Suprapubic skin (tissue), 4 donors: ENCODE measurements around the gene CEL. TPM values are rescaled to one million over a fixed set of nuclear protein-coding genes. Genes with fewer than 3 reads are reported as not detected.
"Not testable (repeated sequence)": the region's sequence is repeated elsewhere in the genome, so short reads cannot be mapped to it uniquely, and the experiment has no call there.

ENCODE experiments used
- DNase-seq, 2 donors: peaks; one replicate each; pipeline ENCODE4 v3.0.0-alpha.2; 2019; ENCODE audit warnings: low spot score in 2 of 2
- H3K27ac ChIP-seq: fragments of 200-600 bp; sonication (generic); one replicate; pipeline ENCODE4 v1.5.1; 2019
- H3K27me3 ChIP-seq: fragments of 200-600 bp; sonication (generic); one replicate; pipeline ENCODE4 v1.5.1; 2019
- H3K36me3 ChIP-seq: fragments of 200-600 bp; sonication (generic); one replicate; pipeline ENCODE4 v1.5.1; 2019
- H3K4me1 ChIP-seq: fragments of 200-600 bp; sonication (generic); one replicate; pipeline ENCODE4 v1.5.1; 2019
- H3K4me3 ChIP-seq: fragments of 200-600 bp; sonication (generic); one replicate; pipeline ENCODE4 v1.5.1; 2019; ENCODE audit warnings: mild to moderate bottlenecking
- H3K9me3 ChIP-seq: fragments of 200-600 bp; sonication (generic); one replicate; pipeline ENCODE4 v1.5.1; 2019
- EP300 ChIP-seq: sonication (generic); formaldehyde crosslinking; IDR thresholded peaks from one replicate; pipeline ENCODE4 v1.6.1; 2017; ENCODE audit warnings: antibody characterized with exemption
- POLR2A ChIP-seq, 2 donors: fragments of 450-650 bp; IDR thresholded peaks; one replicate each; pipeline ENCODE4 v1.6.1; 2017; ENCODE audit warnings: antibody characterized with exemption in 2 of 2, mild to moderate bottlenecking in 2 of 2, moderate library complexity in 2 of 2
- POLR2AphosphoS5 ChIP-seq, 3 donors: sonication (generic); formaldehyde crosslinking; IDR thresholded peaks; one replicate each; pipeline ENCODE4 v1.6.1; 2017; ENCODE audit warnings: antibody characterized with exemption in 3 of 3
- WGBS: methylation state at CpG from one replicate; pipeline ENCODE4 v1.1.5; 2018; 5-methylcytosine and 5-hydroxymethylcytosine counted together
- total RNA-seq, 4 donors: library from RNA; depleted of rRNA; stranded (reverse); fragments of >200 nt; gene quantifications; one replicate each; pipeline ENCODE4 v1.1.0, GENCODE V29; 2016
- TF ChIP-seq, protein P1 (sequence below), 2 donors: fragments of 200-600 bp in 1 of 2; fragments of 450-650 bp in 1 of 2; sonication (generic) in 1 of 2; IDR thresholded peaks; one replicate each; pipeline ENCODE4 v1.5.1; 2016 to 2019; ENCODE audit warnings: antibody characterized with exemption in 2 of 2, mild to moderate bottlenecking in 1 of 2, moderate library complexity in 1 of 2

The CEL gene
- total RNA-seq, 4 donors from 2014 or later, result 5.2 to 10.7 (median 5.9) TPM

- WGBS, result 78% methylated on average over 5 of the region's 6 CpGs
- H3K9me3 ChIP-seq, result no peaks in the 10 kb centered on the region
- no peaks in the 10 kb centered on the region for H3K4me1 ChIP-seq
- no peak overlapping the region for H3K4me3 ChIP-seq
- TF ChIP-seq POLR2A (IDR thresholded peaks at IDR 0.05) (no peak), EP300 (no peak), POLR2AphosphoS5 (IDR thresholded peaks at IDR 0.05) (no peak)
- TF ChIP-seq, protein P1, sequence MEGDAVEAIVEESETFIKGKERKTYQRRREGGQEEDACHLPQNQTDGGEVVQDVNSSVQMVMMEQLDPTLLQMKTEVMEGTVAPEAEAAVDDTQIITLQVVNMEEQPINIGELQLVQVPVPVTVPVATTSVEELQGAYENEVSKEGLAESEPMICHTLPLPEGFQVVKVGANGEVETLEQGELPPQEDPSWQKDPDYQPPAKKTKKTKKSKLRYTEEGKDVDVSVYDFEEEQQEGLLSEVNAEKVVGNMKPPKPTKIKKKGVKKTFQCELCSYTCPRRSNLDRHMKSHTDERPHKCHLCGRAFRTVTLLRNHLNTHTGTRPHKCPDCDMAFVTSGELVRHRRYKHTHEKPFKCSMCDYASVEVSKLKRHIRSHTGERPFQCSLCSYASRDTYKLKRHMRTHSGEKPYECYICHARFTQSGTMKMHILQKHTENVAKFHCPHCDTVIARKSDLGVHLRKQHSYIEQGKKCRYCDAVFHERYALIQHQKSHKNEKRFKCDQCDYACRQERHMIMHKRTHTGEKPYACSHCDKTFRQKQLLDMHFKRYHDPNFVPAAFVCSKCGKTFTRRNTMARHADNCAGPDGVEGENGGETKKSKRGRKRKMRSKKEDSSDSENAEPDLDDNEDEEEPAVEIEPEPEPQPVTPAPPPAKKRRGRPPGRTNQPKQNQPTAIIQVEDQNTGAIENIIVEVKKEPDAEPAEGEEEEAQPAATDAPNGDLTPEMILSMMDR (IDR thresholded peaks at IDR 0.05), result no peak
- no peaks in the 10 kb centered on the region for H3K36me3 ChIP-seq
- DNase-seq, result no peak
- no peak overlapping the region for H3K27ac ChIP-seq
- no peaks in the 10 kb centered on the region for H3K27me3 ChIP-seq
Measured at GRCh38 chr9:133090187-133090586, 28.4 kb downstream of the CEL start.

DNA sequence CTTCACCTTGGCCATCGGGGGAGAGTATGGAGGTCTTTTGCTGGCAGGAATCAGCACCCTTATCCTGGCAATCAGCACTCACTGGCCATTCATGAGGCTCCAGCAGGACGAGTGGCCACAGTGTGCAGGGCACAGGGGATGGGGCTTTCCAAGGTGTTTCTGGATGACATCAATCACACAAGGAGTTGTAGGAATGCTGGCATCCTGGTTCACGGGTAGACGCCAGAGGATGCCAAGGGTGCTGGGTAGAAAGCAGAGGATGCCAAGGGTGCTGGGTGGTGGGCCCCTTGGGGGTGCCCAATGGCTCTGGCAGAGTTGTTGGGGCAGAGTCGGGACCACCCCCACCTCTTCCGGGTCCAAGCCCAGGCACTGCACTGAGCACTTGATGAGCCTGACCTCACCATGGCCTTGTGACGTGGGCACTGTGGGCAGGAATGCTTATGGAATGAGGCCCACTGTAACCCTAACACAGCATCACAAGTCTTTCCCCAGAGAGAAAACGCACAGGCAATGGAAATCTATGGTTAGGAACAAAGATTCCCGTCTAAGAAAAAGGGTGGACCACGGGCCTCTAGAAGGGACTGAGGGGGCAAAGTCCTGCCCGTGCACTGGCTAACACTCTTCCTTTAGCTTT is 29.1 kb downstream of the CEL start:
- TF ChIP-seq POLR2AphosphoS5 (IDR thresholded peaks at IDR 0.05) (no peak), EP300 (no peak), POLR2A (IDR thresholded peaks at IDR 0.05) (no peak)
- TF ChIP-seq, protein P1 (IDR thresholded peaks at IDR 0.05), result no peak
- WGBS, result 80% methylated on average over 11 of the region's 11 CpGs
- H3K4me3 ChIP-seq, result no peak overlapping the region
- H3K4me1 ChIP-seq, result no peaks in the 10 kb centered on the region
- no peak overlapping the region for H3K27ac ChIP-seq
- no peaks in the 10 kb centered on the region for H3K27me3 ChIP-seq
- H3K36me3 ChIP-seq, result no peaks in the 10 kb centered on the region
- peaks cover 3% of the 10 kb centered on the region for H3K9me3 ChIP-seq
- no peak for DNase-seq

DNA sequence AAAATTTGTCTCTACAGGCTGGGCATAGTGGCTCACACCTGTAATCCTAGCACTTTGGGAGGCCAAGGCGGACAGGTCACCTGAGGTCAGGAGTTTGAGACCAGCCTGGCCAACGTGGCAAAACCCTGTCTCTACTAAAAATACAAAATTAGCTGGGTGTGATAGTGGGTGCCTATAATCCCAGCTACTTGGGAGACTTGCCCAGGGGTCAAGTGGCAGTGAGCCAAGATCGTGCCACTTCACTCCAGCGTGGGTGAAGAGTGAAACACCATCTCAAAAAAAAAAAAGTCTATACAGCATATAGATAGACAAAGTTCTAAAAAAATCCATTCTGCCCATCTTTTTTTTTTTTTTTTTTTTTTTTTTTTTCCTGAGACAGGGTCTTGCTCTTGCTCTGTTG is 32.6 kb downstream of the CEL start:
- Histone ChIP-seq H3K36me3 (peaks cover 30% of the 10 kb centered on the region), H3K9me3 (peaks cover 13% of the 10 kb centered on the region)
- not testable (repeated sequence) for H3K27ac ChIP-seq, H3K27me3 ChIP-seq, DNase-seq, H3K4me3 ChIP-seq, H3K4me1 ChIP-seq
- 67% methylated on average over 4 of the region's 4 CpGs for WGBS

- 95% methylated on average over 3 of the region's 3 CpGs for WGBS
- Histone ChIP-seq H3K27ac (no peak overlapping the region), H3K4me3 (no peak overlapping the region), H3K9me3 (peaks cover 13% of the 10 kb centered on the region), H3K36me3 (peaks cover 36% of the 10 kb centered on the region), H3K4me1 (no peaks in the 10 kb centered on the region), H3K27me3 (no peaks in the 10 kb centered on the region)
- no peak for DNase-seq
- TF ChIP-seq EP300, result no peak
- TF ChIP-seq POLR2A (IDR thresholded peaks at IDR 0.05), result no peak
- no peak for TF ChIP-seq POLR2AphosphoS5 (IDR thresholded peaks at IDR 0.05)
- TF ChIP-seq, protein P1 (IDR thresholded peaks at IDR 0.05), result no peak
Measured at GRCh38 chr9:133094842-133095393, 33.1 kb downstream of the CEL start.

GRCh38 chr9:133098104-133098754 is 36.4 kb downstream of the CEL start:
- Histone ChIP-seq H3K4me3 (no peak overlapping the region), H3K36me3 (peaks cover 69% of the 10 kb centered on the region), H3K9me3 (peaks cover 13% of the 10 kb centered on the region), H3K27ac (no peak overlapping the region), H3K27me3 (no peaks in the 10 kb centered on the region), H3K4me1 (no peaks in the 10 kb centered on the region)
- DNase-seq, result peak in 1 of 2 donors; percentile 61
- TF ChIP-seq, protein P1 (IDR thresholded peaks at IDR 0.05), result no peak
- TF ChIP-seq POLR2AphosphoS5 (IDR thresholded peaks at IDR 0.05) (no peak), POLR2A (IDR thresholded peaks at IDR 0.05) (no peak)
- WGBS, result 86% methylated on average over 13 of the region's 16 CpGs
